Measurements from ENCODE around the gene MMP7.

Gene MMP7

DNA sequence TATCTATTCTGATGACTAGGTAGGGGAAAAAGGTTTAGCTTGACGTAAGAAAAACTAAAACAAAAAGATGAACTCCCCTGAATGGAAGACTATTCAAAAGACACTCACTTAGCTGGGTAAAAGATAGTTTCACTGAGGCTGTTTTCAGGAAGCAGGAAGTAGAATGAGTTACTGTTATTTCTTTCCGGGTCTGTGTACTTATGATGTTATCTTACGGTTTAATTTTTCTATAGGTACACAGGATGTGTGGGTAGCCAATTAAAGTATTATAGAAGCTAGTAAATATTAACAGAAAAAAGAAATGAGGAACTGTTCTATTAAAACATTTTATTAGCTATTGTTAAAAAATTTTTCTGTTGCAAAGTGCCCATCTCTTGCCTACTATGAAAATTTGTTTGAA is 45.8 kb upstream of the MMP7 start:
- no peaks in the 10 kb centered on the region for H3K36me3 ChIP-seq (ENCODE audit: control insufficient read depth, low read length)
- H3K4me1 ChIP-seq (ENCODE audit: control insufficient read depth, low read length), result peaks cover 22% of the 10 kb centered on the region
- TF ChIP-seq CTCF (IDR thresholded peaks at IDR 0.05; ENCODE audit: low read depth, low read length, poor library complexity, severe bottlenecking) (no peak), EZH2phosphoT487 (IDR thresholded peaks at IDR 0.05; ENCODE audit: borderline replicate concordance, low read length) (no peak)
- H3F3A ChIP-seq (ENCODE audit: control insufficient read depth, insufficient read depth), result no peaks in the 10 kb centered on the region
- no peaks in the 10 kb centered on the region for H3K79me2 ChIP-seq (ENCODE audit: control insufficient read depth, low read length)
- H3K27me3 ChIP-seq (ENCODE audit: control insufficient read depth, low read length), result no peaks in the 10 kb centered on the region
- 0 out of 2 replicates have a peak, but pooled peaks cover 3% of the 10 kb centered on the region for H3K9me3 ChIP-seq (ENCODE audit: control insufficient read depth, insufficient read depth, low read length)
- H4K20me1 ChIP-seq (ENCODE audit: control insufficient read depth, insufficient read depth, low read depth, low read length), result no peaks in the 10 kb centered on the region
- H3K4me2 ChIP-seq (ENCODE audit: low read length), result no peak overlapping the region
- no peaks in the 10 kb centered on the region for H3K9me2 ChIP-seq (replicated peaks; ENCODE audit: control insufficient read depth, low read length)
- H3K27ac ChIP-seq (ENCODE audit: low read depth, low read length), result no peak overlapping the region
- no peak overlapping the region for H3K4me3 ChIP-seq (ENCODE audit: low read length)

GRCh38 chr11:102575012-102575411 is 44.5 kb upstream of the MMP7 start:
- H3K36me3 ChIP-seq (ENCODE audit: control insufficient read depth, low read length), result no peaks in the 10 kb centered on the region
- H3K4me3 ChIP-seq (ENCODE audit: low read length), result no peak overlapping the region
- no peak overlapping the region for H3K27ac ChIP-seq (ENCODE audit: low read depth, low read length)
- H3F3A ChIP-seq (ENCODE audit: control insufficient read depth, insufficient read depth), result no peaks in the 10 kb centered on the region
- no peaks in the 10 kb centered on the region for H3K27me3 ChIP-seq (ENCODE audit: control insufficient read depth, low read length)
- TF ChIP-seq CTCF (IDR thresholded peaks at IDR 0.05; ENCODE audit: low read depth, low read length, poor library complexity, severe bottlenecking) (no peak), EZH2phosphoT487 (IDR thresholded peaks at IDR 0.05; ENCODE audit: borderline replicate concordance, low read length) (no peak)
- H4K20me1 ChIP-seq (ENCODE audit: control insufficient read depth, insufficient read depth, low read depth, low read length), result no peaks in the 10 kb centered on the region
- H3K9me2 ChIP-seq (replicated peaks; ENCODE audit: control insufficient read depth, low read length), result no peaks in the 10 kb centered on the region
- no peaks in the 10 kb centered on the region for H3K79me2 ChIP-seq (ENCODE audit: control insufficient read depth, low read length)
- H3K9me3 ChIP-seq (ENCODE audit: control insufficient read depth, insufficient read depth, low read length), result 0 out of 2 replicates have a peak, but pooled peaks cover 3% of the 10 kb centered on the region
- H3K4me1 ChIP-seq (ENCODE audit: control insufficient read depth, low read length), result peaks cover 22% of the 10 kb centered on the region
- H3K4me2 ChIP-seq (ENCODE audit: low read length), result no peak overlapping the region

DNA sequence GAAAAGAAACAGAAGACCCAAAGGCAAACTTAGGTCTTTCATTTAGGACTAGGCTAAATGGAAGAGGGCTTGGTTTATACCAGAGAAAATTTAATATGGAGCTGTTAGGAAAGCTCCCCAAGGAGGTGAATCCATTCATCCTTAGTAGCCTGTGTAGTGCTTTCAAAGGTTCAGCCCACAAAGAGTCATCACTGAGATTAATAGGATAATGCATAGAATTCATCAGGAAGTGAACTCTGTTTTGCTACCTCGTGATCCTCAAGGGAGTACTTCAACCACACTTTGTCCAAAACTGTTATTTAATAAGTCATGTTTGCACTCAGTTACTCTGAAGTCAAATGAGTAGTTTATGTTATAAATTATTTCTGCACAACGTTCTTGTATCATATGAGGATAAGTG is 43.3 kb upstream of the MMP7 start:
- Histone ChIP-seq H3K36me3 (ENCODE audit: control insufficient read depth, low read length) (no peaks in the 10 kb centered on the region), H3K27me3 (ENCODE audit: control insufficient read depth, low read length) (no peaks in the 10 kb centered on the region), H3K79me2 (ENCODE audit: control insufficient read depth, low read length) (no peaks in the 10 kb centered on the region), H3K4me2 (ENCODE audit: low read length) (no peak overlapping the region), H3K9me3 (ENCODE audit: control insufficient read depth, insufficient read depth, low read length) (peaks cover 10% of the 10 kb centered on the region), H3K9me2 (replicated peaks; ENCODE audit: control insufficient read depth, low read length) (no peaks in the 10 kb centered on the region), H3K4me1 (ENCODE audit: control insufficient read depth, low read length) (peaks cover 22% of the 10 kb centered on the region), H3K27ac (ENCODE audit: low read depth, low read length) (no peak overlapping the region), H3K4me3 (ENCODE audit: low read length) (no peak overlapping the region), H3F3A (ENCODE audit: control insufficient read depth, insufficient read depth) (no peaks in the 10 kb centered on the region), H4K20me1 (ENCODE audit: control insufficient read depth, insufficient read depth, low read depth, low read length) (no peaks in the 10 kb centered on the region)
- TF ChIP-seq EZH2phosphoT487 (IDR thresholded peaks at IDR 0.05; ENCODE audit: borderline replicate concordance, low read length) (no peak), CTCF (IDR thresholded peaks at IDR 0.05; ENCODE audit: low read depth, low read length, poor library complexity, severe bottlenecking) (no peak)

Measured in DOHH2 (cell line).